T-cell (primary cell): ENCODE measurements around the gene CLSTN3. TPM values are rescaled to one million over a fixed set of nuclear protein-coding genes. Genes with fewer than 3 reads are reported as not detected.
A peak's percentile ranks its signal among the peaks of the same experiment; 100 is the strongest.

ENCODE experiments used
- ATAC-seq, 4 experiments: fragments of 200-7000 bp in 3 of 4; fragments of 150-1000 bp in 1 of 4; cut with Tn5 transposase; replicated peaks in 1 of 4; 1 replicate in 3 of 4; 2 replicates in 1 of 4; pipeline ENCODE4 v1.10.0; 2021; ENCODE audit warnings: moderate library complexity in 3 of 4, mild to moderate bottlenecking in 2 of 4, moderate number of reproducible peaks in 1 of 4
- CTCF ChIA-PET, 2 donors: fragments of 300-600 bp; sonication (Branson Sonifier 250); formaldehyde crosslinking; loops; one replicate each; lab custom pipeline; 2022; ENCODE audit warnings: antibody characterized with exemption in 2 of 2; lab: Charles Lee
- POLR2A ChIA-PET, 2 donors: fragments of 300-600 bp; sonication (Branson Sonifier 250); formaldehyde crosslinking; loops; one replicate each; lab custom pipeline; 2022; ENCODE audit warnings: antibody characterized with exemption in 2 of 2; lab: Charles Lee
- DNase-seq, 35 experiments: peaks; one replicate each; pipeline versions ENCODE4 v3.0.0 to v3.0.0-alpha.2; 2013 to 2023
- H3K27ac ChIP-seq: one replicate; pipeline ENCODE4 v1.5.1; 2013; ENCODE audit warnings: low read length
- H3K27me3 ChIP-seq, 2 experiments: replicated peaks in 1 of 2; 1 replicate in 1 of 2; 2 replicates in 1 of 2; pipeline versions ENCODE4 v1.6.1 to v1.7.0; 2013; ENCODE audit warnings: low read length in 1 of 2, mixed read lengths in 1 of 2; ENCODE audit not compliant: control insufficient read depth in 2 of 2, insufficient read depth in 2 of 2; ENCODE audit errors: extremely low read depth in 1 of 2
- H3K36me3 ChIP-seq, 2 donors: 1 replicate in 1 of 2; 2 replicates in 1 of 2; pipeline versions ENCODE4 v1.6.1 to v1.7.0; 2013; ENCODE audit warnings: low read length in 1 of 2; ENCODE audit not compliant: control insufficient read depth in 2 of 2, insufficient read depth in 1 of 2; ENCODE audit errors: extremely low read depth in 1 of 2
- H3K4me1 ChIP-seq, 2 experiments: 1 replicate in 1 of 2; 2 replicates in 1 of 2; pipeline versions ENCODE4 v1.6.1 to v1.7.0; 2013; ENCODE audit warnings: low read length in 2 of 2, mixed read lengths in 1 of 2; ENCODE audit not compliant: insufficient read depth in 2 of 2, control insufficient read depth in 1 of 2; ENCODE audit errors: extremely low read depth in 1 of 2
- H3K4me3 ChIP-seq, 2 donors: 1 replicate in 1 of 2; 2 replicates in 1 of 2; pipeline versions ENCODE4 v1.5.1 to v1.7.0; 2013; ENCODE audit warnings: mild to moderate bottlenecking in 2 of 2, low read length in 1 of 2, moderate library complexity in 1 of 2; ENCODE audit not compliant: control insufficient read depth in 1 of 2; ENCODE audit errors: extremely low read depth in 1 of 2
- H3K9me3 ChIP-seq: 2 replicates; pipeline ENCODE4 v1.7.0; 2013
- H3K27ac Mint-ChIP-seq, 2 donors: one replicate each; pipeline ENCODE4 v1.8.0; 2020 to 2021; ENCODE audit warnings: mild to moderate bottlenecking in 2 of 2, mixed read lengths in 2 of 2
- H3K27me3 Mint-ChIP-seq, 2 donors: one replicate each; pipeline ENCODE4 v1.8.0; 2021 to 2022; ENCODE audit warnings: mixed read lengths in 2 of 2
- H3K36me3 Mint-ChIP-seq: one replicate; pipeline ENCODE4 v1.8.0; 2021; ENCODE audit warnings: mixed read lengths
- H3K4me1 Mint-ChIP-seq, 3 donors: one replicate each; pipeline ENCODE4 v1.8.0; 2020 to 2022; ENCODE audit warnings: mixed read lengths in 3 of 3, mild to moderate bottlenecking in 1 of 3
- H3K4me3 Mint-ChIP-seq, 3 donors: one replicate each; pipeline ENCODE4 v1.8.0; 2020 to 2022; ENCODE audit warnings: mild to moderate bottlenecking in 3 of 3, mixed read lengths in 3 of 3, moderate library complexity in 3 of 3
- H3K9me3 Mint-ChIP-seq, 3 donors: one replicate each; pipeline ENCODE4 v1.8.0; 2020 to 2022; ENCODE audit warnings: mixed read lengths in 3 of 3
- WGBS: methylation state at CpG from one replicate; pipeline ENCODE4 v1.1.5; 2013; ENCODE audit warnings: missing lambda C conversion rate; ENCODE audit not compliant: insufficient coverage; 5-methylcytosine and 5-hydroxymethylcytosine counted together
- total RNA-seq, 35 experiments: library from RNA in 6 of 35; stranded (reverse) in 6 of 35; fragments of 120-200 nt in 1 of 35; gene quantifications; one replicate each; pipeline versions ENCODE4 v1.2.1 to v1.2.4 and lab custom pipeline; 2013 to 2026

Gene CLSTN3
- total RNA-seq, 5 donors from 2014 or later (not counting 1 experiment from before 2014, with no cell fraction given): 29.0 to 50.0 (median 41.5) TPM

DNA sequence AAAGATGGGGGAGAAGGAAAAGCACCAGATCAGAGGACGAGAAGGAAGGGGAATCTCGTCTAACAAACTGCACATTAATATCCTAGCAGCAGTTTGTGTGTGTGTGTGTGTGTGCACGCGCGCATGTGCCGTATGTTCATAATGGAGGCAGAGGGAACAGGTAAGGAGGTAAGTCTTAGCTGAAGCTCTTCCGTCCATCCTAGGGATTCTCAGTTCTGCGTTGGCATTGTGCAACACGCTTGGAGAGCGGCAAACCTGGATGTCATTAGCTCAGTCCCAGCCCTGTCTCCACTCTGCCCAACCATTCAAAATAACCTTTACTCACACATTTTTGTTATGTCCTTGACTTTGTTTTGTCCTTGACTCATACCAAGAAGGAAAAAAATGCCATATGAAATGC, 36.3 kb upstream of the CLSTN3 start:
- H3K36me3 Mint-ChIP-seq: peaks cover 7% of the 10 kb centered on the region

DNA sequence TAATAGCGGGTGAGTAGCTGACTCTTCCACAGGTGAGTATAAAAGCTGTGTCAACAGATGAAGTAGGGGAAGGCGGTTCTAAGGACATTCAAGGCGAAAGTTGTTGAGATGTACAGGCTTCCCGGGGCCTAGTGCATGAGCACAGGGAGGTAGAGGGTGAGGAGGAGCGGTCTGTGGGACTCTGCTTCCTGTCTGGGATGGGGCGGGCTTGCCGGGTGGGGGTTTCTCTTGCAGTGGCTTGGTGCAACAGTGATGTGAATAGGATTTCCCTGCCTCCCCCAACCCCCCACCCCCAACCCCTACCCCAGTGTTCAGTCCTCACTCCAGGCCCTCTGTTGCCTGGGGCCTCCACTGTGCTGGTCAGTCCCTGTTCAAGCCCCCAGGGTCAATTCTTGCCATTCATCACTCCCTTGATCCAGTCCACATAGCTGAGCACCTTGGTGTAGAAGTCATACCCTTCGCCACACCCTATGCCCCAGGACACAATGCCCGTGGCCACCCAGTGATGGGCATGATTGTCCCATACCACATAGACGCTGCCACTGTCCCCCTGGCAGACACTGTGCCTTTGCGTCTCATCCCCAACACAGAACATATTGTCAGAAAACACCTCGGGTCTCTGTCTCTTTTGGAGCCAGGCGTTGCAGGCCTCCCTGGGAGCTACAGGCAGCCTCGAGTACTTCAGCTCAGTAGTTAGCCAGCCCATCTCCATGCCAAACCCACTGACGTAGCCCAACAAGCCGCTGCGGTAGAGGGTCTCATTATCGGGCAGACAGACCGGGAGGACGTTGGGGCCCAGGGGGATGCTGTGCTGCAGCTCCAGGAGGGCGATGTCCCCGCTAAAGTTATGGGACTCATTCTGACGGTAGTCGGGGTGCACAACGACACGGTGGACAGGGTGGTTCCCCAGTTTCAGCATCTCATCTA, 33.9 kb upstream of the CLSTN3 start:
- H3K4me3 Mint-ChIP-seq: no peak overlapping the region
- H3K36me3 ChIP-seq: peaks cover 0 to 11% of the 10 kb centered on the region in 2 donors

More for the DNA sequence above, 36.3 kb upstream of the CLSTN3 start:
- DNase-seq: no peak
- POLR2A ChIA-PET: no interaction called here
- WGBS: 89% methylated on average over 5 of the region's 10 CpGs
- CTCF ChIA-PET: interaction anchor here (0.6 to 1.4 kb wide), 5 partner anchors 9 to 223 kb away, joined by 3 to 5 read pairs (median 4); no protein-coding TSS in a partner anchor
- Mint-ChIP-seq H3K4me3 (no peak overlapping the region), H3K27ac (no peak overlapping the region), H3K4me1 (peaks cover 10 to 12% (median 12%) of the 10 kb centered on the region in 3 donors), H3K27me3 (peaks cover 0 to 3% of the 10 kb centered on the region in 2 donors), H3K9me3 (no peaks in the 10 kb centered on the region)
- Histone ChIP-seq H3K36me3 (peaks cover 0 to 4% of the 10 kb centered on the region in 2 donors), H3K4me3 (no peak overlapping the region), H3K27me3 (peaks cover 0 to 29% of the 10 kb centered on the region in 2 experiments), H3K9me3 (no peaks in the 10 kb centered on the region), H3K4me1 (peaks cover 0 to 16% of the 10 kb centered on the region in 2 experiments), H3K27ac (no peak overlapping the region)
- ATAC-seq: no peak

DNA sequence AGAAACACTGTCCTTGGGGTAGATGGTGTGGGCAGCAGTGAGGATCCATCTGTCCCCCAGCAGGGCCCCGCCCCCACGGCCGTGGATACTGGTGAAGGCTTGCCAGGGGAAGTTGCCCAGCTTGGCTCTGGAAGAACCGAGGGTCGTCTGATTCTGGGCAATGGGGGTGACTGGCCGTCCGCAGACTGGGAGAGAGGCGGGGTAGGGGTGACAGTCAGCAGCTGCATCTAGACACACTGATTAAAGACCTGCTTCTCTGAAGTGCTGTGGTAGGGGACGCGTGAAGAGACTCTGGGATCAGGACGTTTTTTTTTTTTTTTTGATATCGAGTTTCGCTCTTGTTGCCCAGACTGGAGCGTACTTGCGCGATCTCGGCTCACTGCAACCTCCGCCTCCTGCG, 33.2 kb upstream of the CLSTN3 start:
- Mint-ChIP-seq H3K4me1 (peaks cover 8 to 11% (median 9%) of the 10 kb centered on the region in 3 donors), H3K9me3 (no peaks in the 10 kb centered on the region), H3K27me3 (no peaks in the 10 kb centered on the region), H3K27ac (no peak overlapping the region), H3K36me3 (peaks cover 17% of the 10 kb centered on the region), H3K4me3 (no peak overlapping the region)
- H3K27ac ChIP-seq: no peak overlapping the region
- no peak overlapping the region for H3K4me3 ChIP-seq
- peaks cover 0 to 11% of the 10 kb centered on the region in 2 experiments for H3K4me1 ChIP-seq
- DNase-seq (no peak), ATAC-seq (no peak)
- ChIA-PET POLR2A (no interaction called here), CTCF (no interaction called here)
- peaks cover 3 to 17% of the 10 kb centered on the region in 2 donors for H3K36me3 ChIP-seq
- peaks cover 0 to 6% of the 10 kb centered on the region in 2 experiments for H3K27me3 ChIP-seq
- WGBS: 93% methylated on average over 17 of the region's 19 CpGs
- no peaks in the 10 kb centered on the region for H3K9me3 ChIP-seq

More for the DNA sequence above, 33.9 kb upstream of the CLSTN3 start:
- DNase-seq (no peak), ATAC-seq (no peak)
- ChIA-PET CTCF (interaction anchor here (0.6 to 1.3 kb wide), 4 partner anchors 9 to 209 kb away, joined by 3 to 5 read pairs (median 4); no protein-coding TSS in a partner anchor), POLR2A (no interaction called here)
- H3K9me3 ChIP-seq: no peaks in the 10 kb centered on the region
- no peak overlapping the region for H3K4me3 ChIP-seq
- WGBS: 93% methylated on average over 20 of the region's 26 CpGs
- peaks cover 12% of the 10 kb centered on the region for H3K36me3 Mint-ChIP-seq
- H3K27me3 Mint-ChIP-seq: no peaks in the 10 kb centered on the region
- no peak overlapping the region for H3K27ac ChIP-seq
- H3K27me3 ChIP-seq: peaks cover 0 to 13% of the 10 kb centered on the region in 2 experiments
- no peaks in the 10 kb centered on the region for H3K9me3 Mint-ChIP-seq
- H3K27ac Mint-ChIP-seq: peak overlapping the region in 1 of 2 donors; percentile 39
- H3K4me1 Mint-ChIP-seq: peaks cover 10 to 12% (median 12%) of the 10 kb centered on the region in 3 donors
- H3K4me1 ChIP-seq: peaks cover 0 to 16% of the 10 kb centered on the region in 2 experiments

DNA sequence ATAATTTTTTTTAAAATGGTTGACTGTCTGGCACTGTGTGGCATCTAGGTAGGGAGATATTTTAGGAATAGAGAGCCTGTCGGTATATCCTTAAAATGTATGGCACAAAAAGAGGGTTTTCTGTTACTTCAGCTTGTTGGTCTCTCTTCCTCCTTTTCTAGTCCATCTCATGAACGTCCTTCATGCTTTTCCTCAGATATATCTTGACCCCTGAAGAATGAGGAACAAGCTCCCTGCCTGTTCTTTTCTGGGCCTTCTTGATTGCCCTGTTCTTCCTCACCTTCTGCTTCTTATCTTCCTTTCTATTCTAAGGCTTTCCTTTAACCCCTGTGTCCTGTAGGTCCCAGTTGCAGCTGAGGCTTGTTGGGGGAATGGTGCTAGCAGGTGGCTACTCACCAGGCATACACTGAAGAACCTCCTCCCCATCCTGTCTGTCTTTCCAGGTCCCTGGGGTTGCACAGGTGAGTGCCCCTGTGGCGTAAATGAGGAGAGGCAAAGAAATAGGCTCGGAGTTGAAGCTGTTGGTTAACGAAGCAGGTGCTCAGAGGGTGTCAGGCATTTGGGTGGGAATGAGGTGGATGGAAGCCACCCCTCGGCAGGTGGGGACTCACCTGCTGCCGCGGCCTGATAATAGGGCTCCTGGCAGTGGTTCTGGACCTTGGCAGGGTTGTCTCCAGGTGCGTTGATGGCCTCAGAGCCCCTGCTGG, 30.7 kb upstream of the CLSTN3 start:
- Mint-ChIP-seq H3K27ac (no peak overlapping the region), H3K4me1 (peaks cover 18 to 20% (median 19%) of the 10 kb centered on the region in 3 donors)
- POLR2A ChIA-PET: interaction anchor here (0.6 kb wide), 3 partner anchors 8 to 1065 kb away, joined by 3 to 4 read pairs (median 4); no protein-coding TSS in a partner anchor

DNA sequence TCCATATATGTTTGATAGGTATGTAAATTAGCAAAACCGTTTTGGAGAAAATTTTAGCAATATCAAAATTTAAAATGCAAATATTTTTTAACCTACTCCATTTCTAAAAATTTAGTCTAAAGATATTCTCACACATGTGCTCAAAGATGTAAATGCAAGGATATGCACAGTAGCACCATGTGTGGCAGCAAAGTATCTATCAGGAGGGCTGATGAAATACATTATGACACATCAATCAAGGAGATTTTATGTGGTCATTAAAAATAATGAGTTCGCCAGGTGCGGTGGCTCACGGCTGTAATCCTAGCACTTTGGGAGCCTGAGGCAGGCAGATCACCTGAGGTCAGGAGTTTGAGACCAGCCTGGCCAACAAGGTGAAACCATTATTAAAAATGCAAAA, 29.9 kb upstream of the CLSTN3 start:
- H3K27ac ChIP-seq: no peak overlapping the region
- H3K9me3 Mint-ChIP-seq: no peaks in the 10 kb centered on the region
- H3K4me1 ChIP-seq: no peaks in the 10 kb centered on the region
- H3K4me3 Mint-ChIP-seq: no peak overlapping the region
- H3K27me3 Mint-ChIP-seq: no peaks in the 10 kb centered on the region
- DNase-seq (no peak), ATAC-seq (no peak)
- no peaks in the 10 kb centered on the region for H3K27me3 ChIP-seq
- WGBS: 92% methylated on average over 2 of the region's 4 CpGs
- CTCF ChIA-PET: no interaction called here
- H3K4me1 Mint-ChIP-seq: peaks cover 20 to 23% (median 22%) of the 10 kb centered on the region in 3 donors
- POLR2A ChIA-PET: no interaction called here
- H3K27ac Mint-ChIP-seq: no peak overlapping the region
- H3K36me3 ChIP-seq: peaks cover 9 to 28% of the 10 kb centered on the region in 2 donors
- H3K9me3 ChIP-seq: no peaks in the 10 kb centered on the region
- H3K36me3 Mint-ChIP-seq: peaks cover 32% of the 10 kb centered on the region
- H3K4me3 ChIP-seq: no peak overlapping the region

More for the DNA sequence above, 30.7 kb upstream of the CLSTN3 start:
- ATAC-seq: no peak
- no peak overlapping the region for H3K4me3 Mint-ChIP-seq
- Histone ChIP-seq H3K9me3 (no peaks in the 10 kb centered on the region), H3K27ac (no peak overlapping the region), H3K36me3 (peaks cover 4 to 28% of the 10 kb centered on the region in 2 donors), H3K4me3 (no peak overlapping the region), H3K27me3 (no peaks in the 10 kb centered on the region), H3K4me1 (no peaks in the 10 kb centered on the region)
- H3K9me3 Mint-ChIP-seq: no peaks in the 10 kb centered on the region
- no peak for DNase-seq
- H3K27me3 Mint-ChIP-seq: no peaks in the 10 kb centered on the region
- CTCF ChIA-PET: interaction anchor here (0.6 to 0.7 kb wide), 3 partner anchors 8 to 199 kb away, joined by 3 read pairs; no protein-coding TSS in a partner anchor
- WGBS: 99% methylated on average over 8 of the region's 9 CpGs
- H3K36me3 Mint-ChIP-seq: peaks cover 32% of the 10 kb centered on the region
